HPDE6-E6E7 (cell line): ENCODE measurements around the gene MYO1H.
A peak's percentile ranks its signal among the peaks of the same experiment; 100 is the strongest.
"Not testable (repeated sequence)": the region's sequence is repeated elsewhere in the genome, so short reads cannot be mapped to it uniquely, and the experiment has no call there.

Experiments
- DNase-seq: peaks from one replicate; pipeline ENCODE4 v3.0.0; 2011; ENCODE audit warnings: missing footprints; ENCODE audit errors: extremely low spot score

The MYO1H gene

DNA sequence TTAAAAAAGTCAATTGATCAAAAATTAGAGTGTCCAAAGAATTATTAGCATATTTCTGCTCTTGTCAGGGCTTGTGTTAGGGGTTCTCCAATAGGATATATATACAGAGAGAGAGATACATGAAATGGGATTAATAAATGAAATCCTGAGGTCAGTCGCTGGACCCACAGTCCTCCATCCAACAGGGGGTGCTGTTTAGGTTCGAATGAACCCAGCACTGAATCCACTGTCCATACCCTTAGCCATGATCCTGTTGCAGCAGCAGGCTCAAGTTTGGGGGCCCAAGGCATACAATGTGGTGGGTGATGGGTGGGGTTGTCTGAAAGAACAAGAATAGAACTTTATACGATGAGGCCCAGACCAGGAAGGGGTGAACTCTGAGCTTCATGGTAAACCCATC, 780 bp upstream of the MYO1H start:
- no peak for DNase-seq

DNA sequence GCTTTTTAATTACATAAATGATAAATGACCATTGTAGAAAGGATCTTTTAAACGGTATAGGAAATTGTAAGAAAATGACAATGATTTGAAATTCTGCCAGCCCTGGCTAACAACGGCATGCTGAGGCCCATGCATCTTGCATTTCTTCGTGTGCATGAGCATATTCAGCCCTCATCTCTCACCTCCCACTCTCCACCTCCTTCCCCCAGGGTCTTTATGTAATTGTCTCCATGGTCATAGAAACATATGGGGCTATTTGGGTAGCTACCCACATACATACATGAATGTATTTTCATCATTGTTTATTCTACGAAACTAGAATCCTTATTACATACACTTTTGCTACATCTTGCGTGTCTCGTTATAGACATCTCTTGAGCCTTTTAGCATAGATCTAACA, 4.5 kb downstream of the MYO1H start:
- DNase-seq: no peak

DNA sequence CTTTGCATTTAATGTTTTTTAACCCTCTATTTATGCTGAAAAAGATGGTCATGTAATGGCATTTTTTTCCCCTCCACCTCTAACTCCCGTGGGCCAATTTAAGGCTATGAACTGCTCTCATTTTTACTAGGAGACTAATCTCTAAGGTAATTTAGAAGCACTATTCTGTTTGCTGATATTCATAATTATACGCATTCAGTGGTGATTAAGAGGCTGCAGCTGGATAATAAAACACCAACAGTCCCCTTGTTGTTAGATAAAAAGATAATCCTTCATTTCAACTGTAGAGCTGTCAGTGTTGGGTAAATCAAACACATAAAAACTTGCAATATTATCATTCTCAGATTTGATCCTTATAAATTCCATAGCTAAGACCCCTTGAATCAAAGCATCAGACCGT, 8.9 kb downstream of the MYO1H start:
- DNase-seq: no peak

DNA sequence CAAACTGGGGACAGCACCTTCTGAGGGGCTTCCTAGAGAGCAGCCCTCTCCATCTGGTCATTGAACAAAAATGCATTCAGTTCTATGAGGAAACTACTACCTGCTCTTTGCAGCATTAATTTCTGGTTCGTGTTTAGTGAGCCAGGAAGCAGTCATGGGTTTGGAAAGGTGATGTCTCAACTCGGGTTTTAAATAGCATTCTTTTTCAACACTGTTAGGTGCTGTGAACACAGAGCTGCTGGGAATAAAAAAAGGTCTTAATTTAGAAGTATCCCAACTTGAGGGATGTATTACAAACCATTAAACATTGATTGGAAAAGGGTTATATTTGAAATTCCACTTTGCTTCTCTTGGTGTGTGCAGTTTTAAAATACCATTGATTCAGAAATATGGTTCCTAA, 9.3 kb downstream of the MYO1H start:
- no peak for DNase-seq

DNA sequence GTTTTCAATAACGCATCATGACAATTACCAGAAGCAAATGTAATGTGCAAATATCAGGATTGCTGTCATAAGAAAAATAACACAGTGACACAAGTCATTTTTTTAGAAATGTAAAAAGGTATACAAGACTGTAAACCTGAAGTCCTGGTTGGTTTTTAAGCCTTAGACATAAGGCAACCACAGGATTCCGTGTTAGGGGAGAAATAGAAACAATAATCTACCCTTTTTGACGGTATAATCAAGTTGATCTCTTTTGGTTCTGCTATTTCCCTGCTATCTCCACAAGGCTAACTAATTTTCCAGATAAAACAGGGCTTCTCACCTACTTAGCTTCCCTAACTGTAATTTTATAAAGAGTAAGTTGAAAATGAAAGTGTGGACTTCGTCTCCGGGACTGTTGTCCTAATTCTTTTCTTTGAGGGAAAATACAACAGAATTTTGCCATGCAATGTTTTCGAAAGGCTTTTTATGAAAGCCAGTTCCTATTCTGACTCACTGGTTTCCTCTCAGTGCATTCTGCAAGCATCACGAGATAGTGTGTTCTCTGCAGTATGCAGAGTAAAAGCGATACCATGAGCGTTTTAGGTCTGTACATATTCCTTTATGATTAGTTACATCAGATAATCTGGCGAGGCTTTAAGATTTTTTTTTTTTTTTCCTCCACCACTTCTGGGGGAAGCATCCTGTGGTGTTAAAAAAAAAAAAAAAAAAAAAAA, 10.6 kb downstream of the MYO1H start:
- no peak for DNase-seq

GRCh38 chr12:109359131-109359690, 11.5 kb downstream of the MYO1H start:
- no peak for DNase-seq

GRCh38 chr12:109369831-109370230, 22.1 kb downstream of the MYO1H start:
- DNase-seq: no peak

GRCh38 chr12:109377139-109377685, 29.5 kb downstream of the MYO1H start:
- DNase-seq: no peak

DNA sequence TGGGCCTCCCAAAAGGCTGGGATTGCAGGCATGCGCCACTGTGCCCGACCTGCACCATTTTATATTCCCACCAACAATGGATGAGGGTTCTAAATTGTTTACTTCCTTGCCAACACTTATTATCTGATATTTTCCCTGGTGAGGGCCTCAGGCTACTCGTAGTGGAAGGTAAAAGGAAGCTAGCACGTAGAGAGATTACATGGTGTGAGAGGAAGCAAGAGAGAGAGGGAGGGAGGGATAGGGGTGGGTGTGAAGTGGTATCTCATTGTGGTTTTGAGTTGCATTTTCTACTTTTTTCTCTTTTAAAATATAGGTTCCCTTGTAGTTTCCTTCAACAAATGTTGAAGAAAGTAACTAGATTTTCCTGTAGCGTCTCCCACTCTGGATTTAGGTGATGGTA, 30.9 kb downstream of the MYO1H start:
- no peak for DNase-seq

DNA sequence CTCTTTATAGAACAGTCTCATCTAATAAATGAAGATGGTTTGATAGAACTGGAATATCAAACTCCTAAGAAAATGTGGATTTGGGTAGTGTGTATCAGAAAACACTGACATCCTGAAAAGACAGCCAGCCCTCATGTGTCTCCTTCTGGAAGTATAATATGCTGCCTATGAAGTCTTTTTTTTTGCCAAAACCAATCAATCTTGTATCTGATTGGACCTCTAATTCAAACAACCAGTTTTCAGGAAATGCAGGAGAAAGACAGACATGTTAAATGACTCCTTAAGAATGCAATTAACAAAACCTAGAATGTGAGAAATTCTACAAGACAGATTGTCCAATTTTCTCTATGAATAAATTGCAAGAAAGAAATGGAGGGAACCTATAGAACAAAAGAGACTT, 34.3 kb downstream of the MYO1H start:
- no peak for DNase-seq

- DNase-seq: no peak
Measured at GRCh38 chr12:109383240-109383639, 35.5 kb downstream of the MYO1H start.

DNA sequence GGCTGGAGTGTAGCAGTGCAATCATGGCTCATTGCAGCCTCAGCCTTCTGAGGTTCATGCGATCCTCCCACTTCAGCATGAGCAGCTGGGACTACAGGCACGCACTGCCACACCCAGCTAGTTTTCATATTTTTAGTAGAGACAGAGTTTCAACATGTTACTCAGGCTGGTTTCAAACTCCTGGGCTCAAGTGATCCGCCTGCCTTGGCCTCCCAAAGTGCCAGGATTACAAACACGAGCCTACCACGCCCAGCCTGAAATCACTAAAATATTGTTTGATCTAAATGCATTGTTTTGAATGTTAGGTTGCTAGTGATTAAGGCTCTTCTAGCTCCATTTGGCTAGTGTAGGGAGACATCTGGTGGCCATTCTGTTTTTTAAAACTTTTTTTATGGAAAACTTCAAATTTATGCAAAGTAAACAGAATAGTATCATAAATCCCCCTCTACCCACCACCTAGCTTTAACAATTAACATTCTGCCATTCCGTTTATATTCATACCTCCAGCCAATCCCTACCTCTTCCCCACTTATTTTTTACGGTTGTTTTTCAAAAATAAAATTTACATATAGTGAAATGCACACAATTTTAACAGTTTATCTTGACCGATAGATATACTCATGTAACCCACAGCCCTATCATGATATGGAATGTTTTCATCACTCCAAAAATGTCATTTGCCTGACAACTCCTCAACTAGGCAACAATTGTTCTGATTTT, 37.8 kb downstream of the MYO1H start:
- peak; percentile 31 for DNase-seq

DNA sequence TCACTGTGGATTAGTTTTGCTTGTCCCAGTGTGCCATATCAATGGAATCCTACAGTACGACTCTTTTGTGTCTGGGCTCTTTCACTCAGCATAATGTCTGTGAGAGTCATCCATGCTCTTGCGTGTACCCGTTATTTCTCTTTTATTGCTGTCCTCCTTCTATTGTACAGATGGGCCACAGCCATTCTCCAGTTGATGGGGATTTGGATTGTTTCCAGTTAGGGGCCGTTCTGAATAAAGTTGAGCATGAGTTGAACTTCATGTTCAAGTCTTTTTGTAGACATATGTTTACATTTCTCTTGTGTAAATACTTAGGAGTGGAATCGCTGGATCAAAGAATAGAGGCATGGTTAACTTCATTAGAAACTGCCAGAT, 38.3 kb downstream of the MYO1H start:
- DNase-seq: no peak

- no peak for DNase-seq
Measured at GRCh38 chr12:109387425-109388166, 39.9 kb downstream of the MYO1H start.

DNA sequence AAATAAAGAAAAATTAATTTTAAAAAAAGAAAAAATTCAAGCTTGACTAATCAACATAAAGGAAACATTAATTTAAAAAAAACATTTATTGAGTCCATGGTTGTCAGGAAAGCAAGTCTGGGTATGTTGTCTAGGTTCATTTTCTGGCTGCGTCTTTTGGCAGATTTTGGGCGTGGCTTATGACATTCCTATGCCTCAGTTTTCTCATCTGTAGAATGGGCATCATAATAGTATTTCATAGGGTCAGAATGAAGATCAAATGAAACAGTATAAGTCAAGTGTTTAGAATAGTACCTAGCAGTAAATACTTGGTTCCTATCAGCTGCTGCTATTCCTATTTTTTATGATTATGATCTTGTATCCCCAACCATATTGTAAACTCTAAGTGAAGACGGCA, 40.5 kb downstream of the MYO1H start:
- no peak for DNase-seq

GRCh38 chr12:109389146-109389545, 41.4 kb downstream of the MYO1H start:
- no peak for DNase-seq

DNA sequence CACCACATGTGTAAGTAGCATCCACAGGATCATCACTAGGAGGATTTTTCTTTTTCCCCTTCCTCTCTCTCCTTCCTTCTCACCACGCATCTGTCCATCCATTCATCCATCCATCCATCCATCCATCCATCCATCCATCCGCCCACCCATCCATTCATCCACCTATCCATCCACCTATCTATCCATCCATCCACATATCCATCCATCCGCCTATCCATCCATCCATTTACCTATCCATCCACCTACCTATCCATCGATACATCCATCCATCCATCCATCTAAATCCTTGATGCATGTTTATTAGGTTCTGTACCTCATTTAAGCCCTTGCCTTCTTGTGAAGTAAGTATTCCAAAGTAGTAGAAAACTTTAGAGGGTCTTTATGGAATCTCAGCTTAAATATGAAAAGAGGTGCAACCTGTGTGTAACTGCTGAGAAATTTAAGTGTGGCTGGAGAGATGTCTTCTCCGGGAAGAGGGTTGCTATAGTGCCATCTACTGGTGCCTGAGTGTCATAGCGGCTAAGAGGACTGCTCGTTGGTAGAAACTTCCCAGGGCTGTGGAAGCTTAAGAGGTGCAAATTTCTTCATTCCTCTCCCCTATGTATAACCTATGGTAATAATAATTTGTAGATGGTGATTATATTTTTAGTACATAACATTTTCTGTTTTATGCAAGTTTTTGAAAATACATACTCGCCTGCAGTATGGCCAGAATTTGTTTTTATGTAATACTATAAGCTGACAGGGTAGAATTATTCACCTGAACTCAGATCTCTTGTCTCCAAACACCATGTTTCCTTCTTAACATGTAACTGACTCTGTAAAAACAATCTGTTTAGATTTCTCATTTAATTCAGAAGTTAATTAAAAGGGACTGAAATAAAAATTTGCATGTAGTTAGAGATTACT, 46.0 kb downstream of the MYO1H start:
- peak; percentile 72 for DNase-seq

- no peak for DNase-seq
Measured at GRCh38 chr12:109394891-109395290, 47.2 kb downstream of the MYO1H start.

- DNase-seq: not testable (repeated sequence)
Measured at GRCh38 chr12:109404841-109405240, 57.1 kb downstream of the MYO1H start.

- DNase-seq: not testable (repeated sequence)
Measured at GRCh38 chr12:109406147-109406546, 58.4 kb downstream of the MYO1H start.

DNA sequence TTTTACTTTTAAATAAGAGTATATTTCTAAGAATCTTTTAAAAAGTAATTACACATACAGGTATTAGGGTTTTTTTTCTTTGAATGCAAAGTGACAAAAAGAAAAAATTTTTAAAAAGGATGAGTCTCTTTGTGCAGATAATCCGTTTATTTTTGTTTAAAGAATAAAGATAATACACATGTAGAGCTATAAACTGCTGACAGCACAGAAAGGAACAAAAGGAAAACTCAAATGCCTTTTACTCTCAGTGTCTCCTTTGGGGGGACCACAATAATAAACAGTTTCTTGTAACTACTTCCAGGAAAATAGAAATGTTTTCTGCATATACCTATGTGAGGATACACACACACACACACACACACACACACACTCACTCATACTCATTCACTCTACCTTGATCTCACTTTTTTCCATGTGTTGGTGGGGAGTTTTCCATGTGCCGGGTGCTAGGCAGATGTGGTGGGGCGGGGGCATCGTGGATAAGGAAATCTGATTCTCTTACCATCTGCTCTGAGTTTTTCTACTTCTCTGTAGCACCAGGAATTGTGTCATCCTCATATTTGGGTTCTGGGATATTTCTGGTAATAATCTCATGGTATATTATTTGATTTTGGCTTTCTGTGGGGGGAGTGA, 71.3 kb downstream of the MYO1H start:
- DNase-seq: no peak
